Left lung (tissue), 10 donors: ENCODE measurements around the gene RYR2. TPM values are rescaled to one million over a fixed set of nuclear protein-coding genes. Genes with fewer than 3 reads are reported as not detected.

Source experiments
- ATAC-seq: fragments of 200-7000 bp; cut with Tn5 transposase; one replicate; pipeline ENCODE4 v1.9.1; 2020; ENCODE audit warnings: moderate library complexity
- DNase-seq, 4 donors: peaks; one replicate each; pipeline ENCODE4 v3.0.0-alpha.2; 2013 to 2020
- H3K27ac ChIP-seq, 2 donors: fragments of 200-600 bp; sonication (generic) in 1 of 2; one replicate each; pipeline versions ENCODE4 v1.5.0 to v1.8.0; 2020 to 2021
- H3K27me3 ChIP-seq, 2 donors: fragments of 200-600 bp; sonication (generic) in 1 of 2; one replicate each; pipeline versions ENCODE4 v1.5.0 to v1.8.0; 2020 to 2021
- H3K36me3 ChIP-seq, 2 donors: fragments of 200-600 bp; sonication (generic) in 1 of 2; one replicate each; pipeline versions ENCODE4 v1.5.0 to v1.8.0; 2020 to 2021
- H3K4me1 ChIP-seq, 2 donors: fragments of 200-600 bp; one replicate each; pipeline ENCODE4 v1.8.0; 2021
- H3K4me3 ChIP-seq, 2 donors: fragments of 200-600 bp; sonication (generic) in 1 of 2; one replicate each; pipeline versions ENCODE4 v1.5.0 to v1.8.0; 2020 to 2021; ENCODE audit warnings: mild to moderate bottlenecking in 1 of 2
- H3K9me3 ChIP-seq, 2 donors: fragments of 200-600 bp; sonication (generic) in 1 of 2; one replicate each; pipeline versions ENCODE4 v1.5.0 to v1.8.0; 2020 to 2021
- CTCF ChIP-seq, 2 donors: fragments of 200-600 bp; sonication (generic) in 1 of 2; IDR thresholded peaks; one replicate each; pipeline versions ENCODE4 v1.5.0 to v1.8.0; 2021; ENCODE audit warnings: antibody characterized with exemption in 2 of 2
- intact Hi-C, 2 donors: fragments of 100-400 bp; cut with DNase I; formaldehyde crosslinking; loops; one replicate each; pipeline versions ENCODE4 v1.11.2 to v1.14.2; 2022
- polyA plus RNA-seq, 6 donors: library from polyadenylated mRNA; unstranded; fragments of 120-200 nt; gene quantifications; one replicate each; pipeline ENCODE4 v1.2.1, GENCODE V29; 2013; ENCODE audit not compliant: insufficient read length in 6 of 6
- total RNA-seq, 2 donors: library from RNA; stranded (reverse); fragmentation: NEBNext Ultra II Directional; extraction: Animal tissue kit (Norgen Biotek cat#: 25700); gene quantifications; one replicate each; pipeline ENCODE4 v1.2.1, GENCODE V29; 2021
- donor health status: DM: no; HTN: yes; CAD: no.
- donor health status: DM: no; HTN: no; CAD: no.

The RYR2 gene
- total and polyA plus RNA-seq, 8 donors = 4.7 to 10.3 (median 7.6) TPM

GRCh38 chr1:237065903-237066302 lies 23.9 kb downstream of the RYR2 start:
- no peak for TF ChIP-seq CTCF (IDR thresholded peaks at IDR 0.05)
- Histone ChIP-seq H3K4me1 (no peaks in the 10 kb centered on the region), H3K27ac (no peak overlapping the region), H3K27me3 (no peaks in the 10 kb centered on the region), H3K4me3 (no peak overlapping the region), H3K36me3 (no peaks in the 10 kb centered on the region), H3K9me3 (no peaks in the 10 kb centered on the region)
- intact Hi-C loops = no loop called here
- ATAC-seq (no peak), DNase-seq (no peak)

- no peak for TF ChIP-seq CTCF (IDR thresholded peaks at IDR 0.05)
- no peaks in the 10 kb centered on the region for H3K36me3 ChIP-seq
- no peak overlapping the region for H3K27ac ChIP-seq
- peak in 1 of 4 donors; percentile 61 for DNase-seq
- no peaks in the 10 kb centered on the region for H3K27me3 ChIP-seq
- no peaks in the 10 kb centered on the region for H3K9me3 ChIP-seq
- ATAC-seq = no peak
- H3K4me1 ChIP-seq = no peaks in the 10 kb centered on the region
- H3K4me3 ChIP-seq = no peak overlapping the region
- intact Hi-C loops = no loop called here
Observed at GRCh38 chr1:237070519-237070918, 28.5 kb downstream of the RYR2 start.

GRCh38 chr1:237071641-237072420 lies 29.8 kb downstream of the RYR2 start:
- no peaks in the 10 kb centered on the region for H3K9me3 ChIP-seq
- intact Hi-C loops = no loop called here
- H3K27me3 ChIP-seq = no peaks in the 10 kb centered on the region
- no peak for TF ChIP-seq CTCF (IDR thresholded peaks at IDR 0.05)
- H3K4me3 ChIP-seq = no peak overlapping the region
- ATAC-seq = no peak
- H3K27ac ChIP-seq = no peak overlapping the region
- no peaks in the 10 kb centered on the region for H3K36me3 ChIP-seq
- peak in 1 of 4 donors; percentile 58 for DNase-seq
- H3K4me1 ChIP-seq = no peaks in the 10 kb centered on the region

GRCh38 chr1:237074371-237075117 lies 32.6 kb downstream of the RYR2 start:
- intact Hi-C loops = no loop called here
- ATAC-seq = no peak
- H3K4me3 ChIP-seq = no peak overlapping the region

More at GRCh38 chr1:237074371-237075117, 32.6 kb downstream of the RYR2 start:
- no peak for DNase-seq
- Histone ChIP-seq H3K9me3 (no peaks in the 10 kb centered on the region), H3K36me3 (no peaks in the 10 kb centered on the region), H3K4me1 (no peaks in the 10 kb centered on the region), H3K27ac (no peak overlapping the region), H3K27me3 (no peaks in the 10 kb centered on the region)
- TF ChIP-seq CTCF (IDR thresholded peaks at IDR 0.05) = no peak
